Stimulated activated CD4-positive, alpha-beta T cell treated with anti-CD3 and anti-CD28 coated beads, Interleukin-15, amount 100 ng/mL, for 24 hours (primary cell): ENCODE measurements around the gene ZNF530.
A peak's percentile ranks its signal among the peaks of the same experiment; 100 is the strongest.

ENCODE experiments used
- DNase-seq: peaks from one replicate; pipeline ENCODE4 v3.0.0-alpha.2; 2020

Gene ZNF530

GRCh38 chr19:57615346-57615745 lies 15.7 kb downstream of the ZNF530 start:
- no peak for DNase-seq

- no peak for DNase-seq
Measured at GRCh38 chr19:57620673-57621348, 21.1 kb downstream of the ZNF530 start.

- no peak for DNase-seq
Measured at GRCh38 chr19:57623091-57623490, 23.4 kb downstream of the ZNF530 start.

- DNase-seq: peak; percentile 90
Measured at GRCh38 chr19:57632987-57633831, 33.5 kb downstream of the ZNF530 start, which contains the start of gene ZNF211. TSS of gene ZNF211 (plus strand) at chr19:57633168. CDS start at chr19:57633347, 179 bp downstream.

- DNase-seq: no peak
Measured at GRCh38 chr19:57633832-57634131, 34.1 kb downstream of the ZNF530 start.

GRCh38 chr19:57637379-57637778 lies 37.7 kb downstream of the ZNF530 start:
- no peak for DNase-seq

- DNase-seq: no peak
Measured at GRCh38 chr19:57641715-57642234, 42.1 kb downstream of the ZNF530 start.

- no peak for DNase-seq
Measured at GRCh38 chr19:57642396-57643046, 42.8 kb downstream of the ZNF530 start.

- no peak for DNase-seq
Measured at GRCh38 chr19:57643734-57644133, 44.0 kb downstream of the ZNF530 start.

- DNase-seq: no peak
Measured at GRCh38 chr19:57648331-57649003, 48.8 kb downstream of the ZNF530 start.

GRCh38 chr19:57651654-57651996 lies 51.9 kb downstream of the ZNF530 start:
- DNase-seq: no peak

GRCh38 chr19:57653689-57654088 lies 54.0 kb downstream of the ZNF530 start:
- no peak for DNase-seq

GRCh38 chr19:57655443-57655842 lies 55.8 kb downstream of the ZNF530 start:
- DNase-seq: no peak

GRCh38 chr19:57656346-57656745 lies 56.7 kb downstream of the ZNF530 start:
- no peak for DNase-seq
